A673 (cell line): Measurements from ENCODE around the gene PLCG2. TPM values are rescaled to one million over a fixed set of nuclear protein-coding genes. Genes with fewer than 3 reads are reported as not detected.
"Not testable (repeated sequence)": the region's sequence is repeated elsewhere in the genome, so short reads cannot be mapped to it uniquely, and the experiment has no call there.

Source experiments
- BruUV-seq: library from RNA; stranded (reverse); fragments of 400-500 nt; replicated peaks from 2 replicates; lab custom pipeline; 2021; lab: Mats Ljungman, UMichigan
- CTCF ChIA-PET: fragments of 300-600 bp; sonication (Branson Sonifier 250); formaldehyde crosslinking; loops from one replicate; lab custom pipeline; 2022; ENCODE audit warnings: antibody characterized with exemption; lab: Charles Lee
- POLR2A ChIA-PET: fragments of 300-600 bp; sonication (Branson Sonifier 250); formaldehyde crosslinking; loops from one replicate; lab custom pipeline; 2022; ENCODE audit warnings: antibody characterized with exemption; ENCODE audit not compliant: low non-redundant PET; lab: Charles Lee
- DNase-seq: peaks from one replicate; pipeline ENCODE4 v3.0.0-alpha.2; 2015; ENCODE audit warnings: low spot score
- H3K27ac ChIP-seq: fragments of 200-600 bp; sonication (generic); 2 replicates; pipeline ENCODE4 v1.5.1; 2016; ENCODE audit warnings: mixed run types, low read depth, mild to moderate bottlenecking, mixed read lengths, antibody characterized with exemption, low read length; ENCODE audit not compliant: poor library complexity, severe bottlenecking
- H3K27me3 ChIP-seq: fragments of 200-600 bp; sonication (generic); replicated peaks from 2 replicates; pipeline ENCODE4 v1.6.1; 2017; ENCODE audit warnings: mixed run types, low read depth, mild to moderate bottlenecking, mixed read lengths, antibody characterized with exemption, low read length; ENCODE audit not compliant: insufficient read depth, poor library complexity
- H3K36me3 ChIP-seq: fragments of 200-600 bp; sonication (generic); 2 replicates; pipeline ENCODE4 v1.6.1; 2016; ENCODE audit warnings: mixed run types, mild to moderate bottlenecking, mixed read lengths, antibody characterized with exemption, low read length; ENCODE audit not compliant: insufficient read depth, poor library complexity, severe bottlenecking
- H3K4me1 ChIP-seq: fragments of 200-600 bp; sonication (generic); 2 replicates; pipeline ENCODE4 v1.6.1; 2017; ENCODE audit warnings: mixed run types, mild to moderate bottlenecking, mixed read lengths, antibody characterized with exemption, low read length; ENCODE audit not compliant: insufficient read depth, poor library complexity, severe bottlenecking
- H3K4me3 ChIP-seq: fragments of 200-600 bp; sonication (generic); 2 replicates; pipeline ENCODE4 v1.5.1; 2016; ENCODE audit warnings: low read depth, mixed run types, mild to moderate bottlenecking, mixed read lengths, low read length; ENCODE audit not compliant: poor library complexity, severe bottlenecking
- H3K9me3 ChIP-seq: fragments of 200-600 bp; sonication (generic); 2 replicates; pipeline ENCODE4 v1.6.1; 2016; ENCODE audit warnings: mixed run types, low read depth, mild to moderate bottlenecking, mixed read lengths, antibody characterized with exemption, low read length; ENCODE audit not compliant: poor library complexity, severe bottlenecking
- EZH2 ChIP-seq: fragments of 200-600 bp; sonication (generic); IDR thresholded peaks from 2 replicates; pipeline ENCODE4 v1.6.1; 2017; ENCODE audit warnings: borderline replicate concordance, low read depth, mild to moderate bottlenecking, mixed read lengths, antibody characterized with exemption, low read length; ENCODE audit not compliant: poor library complexity, severe bottlenecking
- intact Hi-C: fragments of 100-400 bp; cut with micrococcal nuclease; formaldehyde crosslinking; loops from one replicate; pipeline ENCODE4 v1.10.0; 2022; ENCODE audit not compliant: unreplicated experiment
- total RNA-seq: library from RNA; stranded (reverse); gene quantifications from 2 replicates; pipeline ENCODE4 v1.2.3, GENCODE V29; 2021
- TF ChIP-seq, protein P1 (sequence below): fragments of 300-800, 200-600 bp; sonication (generic); conservative IDR thresholded peaks from 2 replicates; pipeline ENCODE4 v1.5.1; 2017; ENCODE audit warnings: low read depth, mild to moderate bottlenecking, antibody characterized with exemption, low read length, moderate library complexity, mixed read lengths

The PLCG2 gene
- total RNA-seq, 1 experiment from 2014 or later = 9.6 TPM

DNA sequence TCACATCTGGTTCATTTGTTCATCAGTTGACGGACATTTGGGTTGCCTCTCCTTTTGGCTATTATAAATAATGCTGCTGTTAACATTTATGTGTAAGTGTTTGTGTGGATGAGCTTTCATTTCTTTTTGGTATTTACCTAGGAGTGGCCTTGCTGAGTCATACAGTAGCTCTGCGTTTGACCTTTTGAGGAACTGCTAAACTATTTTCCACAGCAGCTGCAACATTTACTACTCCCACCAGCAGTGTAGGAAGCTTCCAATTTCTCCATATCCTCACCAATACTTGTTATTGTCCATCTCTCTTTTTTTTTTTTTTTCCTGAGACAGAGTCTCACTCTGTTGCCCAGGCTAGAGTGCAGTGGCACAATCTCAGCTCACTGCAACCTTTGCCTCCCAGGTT, 20.7 kb upstream of the PLCG2 start:
- H3K4me1 ChIP-seq = no peaks in the 10 kb centered on the region
- no peaks in the 10 kb centered on the region for H3K36me3 ChIP-seq
- CTCF ChIA-PET = no interaction called here
- H3K4me3 ChIP-seq = no peak overlapping the region
- POLR2A ChIA-PET = no interaction called here
- BruUV-seq = no TSS peak
- TF ChIP-seq, protein P1, sequence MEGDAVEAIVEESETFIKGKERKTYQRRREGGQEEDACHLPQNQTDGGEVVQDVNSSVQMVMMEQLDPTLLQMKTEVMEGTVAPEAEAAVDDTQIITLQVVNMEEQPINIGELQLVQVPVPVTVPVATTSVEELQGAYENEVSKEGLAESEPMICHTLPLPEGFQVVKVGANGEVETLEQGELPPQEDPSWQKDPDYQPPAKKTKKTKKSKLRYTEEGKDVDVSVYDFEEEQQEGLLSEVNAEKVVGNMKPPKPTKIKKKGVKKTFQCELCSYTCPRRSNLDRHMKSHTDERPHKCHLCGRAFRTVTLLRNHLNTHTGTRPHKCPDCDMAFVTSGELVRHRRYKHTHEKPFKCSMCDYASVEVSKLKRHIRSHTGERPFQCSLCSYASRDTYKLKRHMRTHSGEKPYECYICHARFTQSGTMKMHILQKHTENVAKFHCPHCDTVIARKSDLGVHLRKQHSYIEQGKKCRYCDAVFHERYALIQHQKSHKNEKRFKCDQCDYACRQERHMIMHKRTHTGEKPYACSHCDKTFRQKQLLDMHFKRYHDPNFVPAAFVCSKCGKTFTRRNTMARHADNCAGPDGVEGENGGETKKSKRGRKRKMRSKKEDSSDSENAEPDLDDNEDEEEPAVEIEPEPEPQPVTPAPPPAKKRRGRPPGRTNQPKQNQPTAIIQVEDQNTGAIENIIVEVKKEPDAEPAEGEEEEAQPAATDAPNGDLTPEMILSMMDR = no peak
- TF ChIP-seq EZH2 = no peak
- H3K27me3 ChIP-seq = no peaks in the 10 kb centered on the region
- H3K9me3 ChIP-seq = no peaks in the 10 kb centered on the region
- no peak for DNase-seq
- H3K27ac ChIP-seq = no peak overlapping the region
- intact Hi-C loops = no loop called here

DNA sequence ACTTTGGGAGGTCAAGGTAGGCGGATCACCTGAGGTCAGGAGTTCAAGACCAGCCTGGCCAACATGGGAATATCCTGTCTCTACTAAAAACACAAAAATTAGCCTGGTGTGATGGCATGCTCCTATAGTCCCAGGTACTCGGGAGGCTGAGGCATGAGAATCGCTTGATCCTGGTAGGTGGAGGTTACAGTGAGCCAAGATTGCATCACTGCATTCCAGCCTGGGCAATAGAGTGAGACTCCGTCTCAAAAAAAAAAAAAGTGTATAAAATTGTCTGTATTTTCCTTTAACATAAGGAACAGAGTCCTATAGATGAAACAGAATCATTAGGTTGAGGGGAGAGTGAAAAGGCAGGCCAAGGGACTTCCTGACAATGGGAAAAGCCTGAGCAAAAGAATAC, 16.8 kb upstream of the PLCG2 start:
- POLR2A ChIA-PET, H3K27ac ChIP-seq, CTCF ChIA-PET, DNase-seq, H3K4me1 ChIP-seq, intact Hi-C loops, H3K4me3 ChIP-seq, H3K9me3 ChIP-seq, H3K36me3 ChIP-seq, H3K27me3 ChIP-seq, BruUV-seq: not testable (repeated sequence)

DNA sequence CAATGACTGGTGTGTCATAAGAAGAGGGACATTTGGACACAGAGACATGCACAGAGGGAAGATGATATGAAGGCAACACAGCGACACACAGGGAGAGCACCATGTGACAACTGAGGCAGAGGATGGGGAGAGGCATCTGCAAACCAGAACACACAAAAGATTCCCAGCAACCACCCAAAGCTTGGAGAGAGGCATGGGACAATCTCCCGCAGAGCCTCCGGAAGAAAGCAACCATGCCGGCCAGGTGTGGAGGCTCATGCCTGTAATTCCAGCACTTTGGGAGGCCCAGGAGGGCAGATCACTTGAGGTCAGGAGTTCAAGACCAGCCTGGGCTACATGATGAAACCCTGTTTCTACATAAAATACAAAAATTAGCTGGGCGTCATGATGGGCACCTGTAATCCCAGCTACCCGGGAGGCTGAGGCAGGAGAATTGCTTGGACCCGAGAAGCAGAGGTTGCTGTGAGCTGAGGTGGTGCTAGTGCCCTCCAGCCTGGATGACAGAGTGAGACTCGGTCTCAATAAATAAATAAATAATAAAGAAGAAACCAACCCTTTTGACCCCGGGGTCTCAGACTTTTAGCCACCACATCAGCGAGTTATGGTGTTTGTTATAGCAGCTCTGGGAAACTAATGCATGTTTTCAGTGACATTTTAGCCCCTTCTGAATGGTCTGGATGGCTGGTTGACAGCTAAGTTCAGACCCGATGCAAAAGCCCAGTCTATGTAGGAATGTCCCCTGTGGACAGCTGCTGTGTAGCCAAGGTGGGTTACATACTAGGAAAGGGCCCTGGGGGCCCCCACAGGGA, 13.8 kb upstream of the PLCG2 start:
- no peaks in the 10 kb centered on the region for H3K36me3 ChIP-seq
- intact Hi-C loops = no loop called here
- CTCF ChIA-PET = no interaction called here
- no TSS peak for BruUV-seq
- POLR2A ChIA-PET = interaction anchor here (0.6 kb wide), 1 partner anchor 759 kb away, joined by 4 read pairs; the partner anchor contains the start of genes CENPN and CMC2
- TF ChIP-seq, protein P1 = no peak
- TF ChIP-seq EZH2 = no peak
- no peaks in the 10 kb centered on the region for H3K27me3 ChIP-seq
- H3K4me1 ChIP-seq = no peaks in the 10 kb centered on the region
- no peak for DNase-seq
- H3K4me3 ChIP-seq = no peak overlapping the region
- H3K27ac ChIP-seq = no peak overlapping the region
- no peaks in the 10 kb centered on the region for H3K9me3 ChIP-seq

DNA sequence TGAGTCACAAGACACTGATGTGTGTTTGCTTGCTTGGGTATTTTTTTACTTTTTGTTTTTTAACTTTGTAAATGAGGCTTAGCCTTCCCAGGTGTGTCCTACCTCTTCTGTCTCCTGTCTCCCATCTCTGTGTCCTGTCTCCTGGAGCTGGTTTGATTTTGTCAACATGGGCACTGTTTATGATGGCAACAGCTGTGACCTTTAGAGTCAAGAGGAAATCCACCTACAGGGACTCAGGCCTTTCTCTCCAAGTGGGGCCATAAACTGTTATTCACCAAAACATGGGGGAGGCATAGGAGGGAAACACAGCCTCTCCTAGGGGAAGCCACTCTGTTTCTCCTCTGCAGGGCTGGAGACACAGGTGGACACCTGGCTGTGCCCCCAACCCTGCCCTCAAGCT, 13.1 kb upstream of the PLCG2 start:
- H3K4me1 ChIP-seq = no peaks in the 10 kb centered on the region
- no peaks in the 10 kb centered on the region for H3K36me3 ChIP-seq
- no peak overlapping the region for H3K27ac ChIP-seq
- DNase-seq = no peak
- TF ChIP-seq, protein P1 = no peak
- no peak for TF ChIP-seq EZH2
- POLR2A ChIA-PET = no interaction called here
- no peaks in the 10 kb centered on the region for H3K9me3 ChIP-seq
- CTCF ChIA-PET = no interaction called here
- no peak overlapping the region for H3K4me3 ChIP-seq
- intact Hi-C loops = no loop called here
- no peaks in the 10 kb centered on the region for H3K27me3 ChIP-seq
- BruUV-seq = no TSS peak
